Fibroblast of skin of left biceps (primary cell): ENCODE data around the gene SYCP3.

Source experiments
- DNase-seq, 2 experiments: peaks; one replicate each; pipeline ENCODE4 v3.0.0-alpha.2; 2013; ENCODE audit warnings: low read depth in 2 of 2

The SYCP3 gene

DNA sequence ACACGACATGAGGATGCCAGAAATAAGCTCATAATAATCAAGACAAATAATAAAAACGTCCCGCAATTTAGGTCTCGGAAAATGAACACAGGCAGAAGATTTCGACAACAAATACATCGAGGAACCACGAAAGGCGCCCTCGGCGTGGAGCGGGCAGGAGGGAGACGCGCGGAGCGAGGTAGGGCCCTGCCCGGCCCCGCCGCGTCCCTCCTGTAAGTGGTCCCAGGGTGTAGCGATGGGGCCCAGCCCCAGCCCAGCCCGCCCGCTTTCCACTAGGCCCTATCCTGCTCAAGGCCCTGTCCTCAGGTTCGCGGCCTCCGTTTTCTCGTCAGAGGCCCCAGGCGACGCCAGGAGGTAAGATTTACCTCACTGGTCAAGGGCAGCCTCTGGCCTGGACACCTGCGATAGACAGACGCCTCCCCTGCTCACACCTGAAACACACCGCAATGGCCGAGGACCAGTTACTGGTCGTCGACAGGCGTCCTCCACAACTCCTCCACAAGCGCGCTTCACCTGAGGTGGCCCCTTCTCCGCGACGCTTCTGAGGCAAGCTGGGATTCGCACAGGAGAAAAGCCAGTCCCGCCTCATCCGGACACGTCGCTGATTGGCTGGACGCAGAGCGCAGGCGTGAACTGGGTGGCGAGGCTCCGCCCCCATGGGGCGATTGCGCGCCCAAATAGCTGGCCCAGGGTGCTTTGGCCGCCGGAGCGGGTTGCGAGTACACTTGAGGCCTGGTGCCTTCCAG is at the start of gene SYCP3:
TSS of gene SYCP3 (minus strand) at position 543 of the 746 bp plus-strand sequence. CDS start 1,527 bp downstream, outside the sequence.
- no peak for DNase-seq

DNA sequence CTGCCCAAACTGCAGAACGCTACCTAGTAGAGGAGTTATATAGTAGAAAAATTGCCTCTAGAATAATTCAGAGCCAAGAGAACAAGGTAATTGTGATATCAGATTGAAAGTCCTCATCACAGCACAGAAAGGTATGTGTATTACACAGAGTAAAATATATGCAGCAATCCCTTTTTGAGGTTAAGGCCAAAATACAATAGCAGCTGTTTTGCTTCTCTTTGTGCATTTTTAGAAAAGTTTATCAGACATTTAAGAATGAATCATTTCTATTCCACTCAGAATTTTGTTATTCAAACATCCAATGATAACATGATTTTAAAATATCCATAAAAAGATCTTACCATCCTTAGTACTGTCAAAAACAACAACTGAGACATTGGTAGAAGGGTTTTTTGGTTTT is 46.4 kb upstream of the SYCP3 start:
- no peak for DNase-seq

DNA sequence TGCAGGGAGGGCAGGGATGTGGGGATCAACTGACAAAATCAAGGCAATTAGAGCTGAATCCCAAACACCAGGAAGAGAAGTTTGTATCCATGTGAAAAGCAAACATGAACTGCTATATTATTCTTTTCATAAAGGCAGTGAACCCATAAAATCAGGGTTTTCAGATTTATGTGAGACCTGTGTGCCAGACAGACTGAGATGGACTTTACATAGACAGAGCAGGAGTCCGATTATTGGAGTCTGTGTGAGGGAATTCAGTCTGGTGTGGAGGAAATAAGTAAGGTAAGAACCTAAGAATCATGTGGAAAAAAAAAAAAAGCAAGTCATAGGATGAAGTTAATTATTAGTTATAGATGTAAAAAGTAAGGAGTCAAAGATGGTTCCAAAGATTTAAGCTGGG is 45.1 kb upstream of the SYCP3 start:
- no peak for DNase-seq

DNA sequence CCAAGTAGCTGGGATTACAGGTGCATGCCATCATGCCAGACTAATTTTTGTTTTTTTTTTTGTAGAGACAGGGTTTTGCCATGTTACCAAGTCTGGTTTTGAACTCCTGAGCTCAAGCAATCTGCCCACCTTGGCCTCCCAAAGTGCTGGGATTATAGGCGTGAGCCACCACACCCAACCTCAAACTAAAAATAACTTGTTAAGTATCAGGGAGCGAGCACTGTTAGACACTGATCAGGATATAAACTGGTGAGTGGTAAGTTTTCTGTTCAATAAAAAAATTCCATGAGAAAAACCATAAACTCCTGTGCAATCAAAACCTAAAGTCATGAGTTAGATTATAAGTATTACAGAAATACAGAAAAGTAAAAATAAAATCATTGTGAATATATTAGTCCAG is 44.6 kb upstream of the SYCP3 start:
- no peak for DNase-seq

DNA sequence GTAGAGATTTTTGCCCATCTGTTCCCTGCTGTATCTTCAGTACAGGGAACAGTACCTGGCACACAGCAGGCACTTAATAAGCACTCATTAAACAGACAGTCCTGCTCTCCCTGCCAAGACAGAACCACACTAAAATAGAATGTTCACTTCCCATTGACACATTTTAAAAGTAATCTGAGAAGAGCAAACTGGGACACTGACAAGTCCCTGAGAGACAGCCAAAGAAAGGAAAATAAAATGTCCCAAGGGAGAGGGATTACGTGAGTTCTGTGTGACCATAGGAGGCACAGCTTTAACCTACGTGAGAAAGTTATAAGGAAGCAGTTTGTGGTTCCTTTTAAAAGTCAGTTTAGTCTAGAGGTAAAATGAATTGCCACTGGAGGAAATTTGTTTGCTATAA is 43.9 kb upstream of the SYCP3 start:
- no peak for DNase-seq

DNA sequence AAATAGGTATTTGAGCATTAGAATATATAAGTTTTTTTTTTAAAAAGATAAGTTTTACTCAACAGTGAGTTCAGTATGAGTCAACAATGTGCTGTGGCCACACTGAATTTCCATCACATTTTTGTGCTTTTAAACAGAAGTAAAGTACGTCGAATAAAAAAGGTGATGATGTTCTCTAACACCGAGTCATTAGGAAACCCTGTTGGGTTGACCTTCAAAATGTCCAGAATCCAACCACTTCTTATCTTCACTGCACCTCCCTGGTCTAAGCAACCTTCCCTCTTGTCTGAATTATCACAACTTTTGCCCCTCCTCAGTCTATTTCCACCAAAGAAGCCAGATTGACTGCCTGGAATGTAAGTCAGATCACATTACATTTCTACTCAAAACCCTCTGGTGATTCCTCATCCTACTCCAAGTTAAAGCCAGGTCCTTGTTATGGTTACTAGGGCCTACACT is 43.0 kb upstream of the SYCP3 start:
- DNase-seq: peak in 1 of 2 experiments; percentile 14

DNA sequence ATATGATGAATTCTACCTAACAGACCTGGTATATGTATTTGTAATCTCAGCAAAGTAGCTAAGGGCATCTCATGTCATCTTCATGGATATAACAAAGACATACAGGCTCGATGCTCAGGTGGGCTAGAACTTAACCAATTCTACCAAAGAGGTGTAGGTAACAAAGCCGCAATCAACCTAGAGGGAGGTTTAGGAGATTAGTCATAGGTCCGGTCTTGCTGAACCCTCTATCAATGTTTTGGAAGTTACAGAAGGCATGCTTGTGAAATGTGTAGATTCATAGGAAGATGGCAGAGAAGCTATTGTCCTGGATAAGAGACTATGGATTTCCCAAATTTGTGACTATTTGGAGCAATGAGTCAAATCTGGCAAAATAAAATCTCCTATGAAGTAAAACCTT is 42.6 kb upstream of the SYCP3 start:
- no peak for DNase-seq

DNA sequence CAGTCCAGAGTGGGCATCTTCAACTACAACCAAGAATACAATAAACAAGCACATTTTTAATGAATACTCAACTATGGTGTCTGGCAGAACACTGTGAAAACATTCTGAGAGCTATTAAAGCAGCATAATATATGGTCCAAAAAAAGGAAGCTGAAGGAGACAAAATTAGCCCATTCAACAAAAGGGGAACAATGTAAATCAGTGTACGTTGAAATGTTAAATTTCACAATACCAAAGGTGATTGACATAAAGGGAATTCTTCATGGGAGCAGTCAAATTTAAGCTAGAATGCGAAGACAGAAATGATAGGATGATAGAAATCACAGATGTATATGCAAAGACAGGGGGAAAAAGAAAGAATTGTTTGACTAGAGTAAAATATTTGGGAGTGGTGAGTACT is 41.3 kb upstream of the SYCP3 start:
- DNase-seq: no peak

DNA sequence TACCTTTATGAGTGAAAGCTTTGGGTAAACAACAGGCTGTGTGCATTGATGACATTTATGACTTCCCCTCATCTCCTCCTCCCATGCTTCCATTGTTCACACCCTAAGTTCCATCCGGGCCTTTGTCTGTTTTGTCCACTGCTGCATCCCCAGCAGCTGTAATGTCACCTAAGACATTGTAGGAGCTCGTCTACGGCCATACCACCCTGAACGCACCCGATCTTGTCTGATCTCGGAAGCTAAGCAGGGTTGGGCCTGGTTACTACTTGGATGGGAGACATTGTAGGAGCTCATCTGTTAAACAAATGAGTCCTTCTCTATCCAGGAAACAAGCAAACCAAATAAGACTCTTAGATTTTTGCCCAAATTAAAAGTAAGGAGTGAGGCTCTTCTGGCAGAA is 40.4 kb upstream of the SYCP3 start:
- no peak for DNase-seq

DNA sequence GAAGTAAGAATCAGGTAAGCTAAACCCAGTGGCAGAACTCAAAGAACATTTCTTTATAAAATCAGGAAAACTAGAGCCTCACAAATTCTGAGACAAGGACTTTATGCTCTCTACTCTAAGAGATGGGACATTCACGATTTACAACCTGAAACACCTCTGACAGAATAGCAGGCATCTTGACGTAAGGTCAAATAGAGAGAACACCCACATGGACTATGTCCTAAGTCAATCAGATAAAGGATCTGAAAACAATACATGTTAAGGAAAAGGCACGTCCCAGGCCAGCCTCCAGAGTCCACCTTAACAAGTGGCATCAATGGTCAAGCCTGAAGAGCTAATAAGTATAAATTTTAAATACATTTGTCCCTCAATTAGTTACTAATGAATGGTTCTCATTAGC is 39.9 kb upstream of the SYCP3 start:
- DNase-seq: no peak

DNA sequence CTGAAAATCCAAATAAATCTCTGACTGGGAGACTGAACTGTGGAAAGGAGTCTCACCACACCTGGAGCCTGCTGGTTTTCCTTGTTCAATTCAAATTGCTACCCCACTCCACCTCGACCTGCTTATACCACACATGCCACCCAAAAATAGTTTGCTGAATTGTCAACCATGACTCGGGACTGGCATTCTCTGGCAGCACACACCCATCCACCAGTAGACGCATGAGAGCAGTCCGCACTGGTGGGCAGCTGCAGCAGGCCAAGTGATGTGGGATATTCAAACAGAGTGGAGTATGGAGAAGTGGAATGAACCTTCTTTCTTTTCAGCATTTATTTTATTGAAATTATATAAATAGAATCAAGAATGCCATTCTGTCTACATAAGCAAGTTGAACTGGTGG is 38.7 kb upstream of the SYCP3 start:
- DNase-seq: no peak

DNA sequence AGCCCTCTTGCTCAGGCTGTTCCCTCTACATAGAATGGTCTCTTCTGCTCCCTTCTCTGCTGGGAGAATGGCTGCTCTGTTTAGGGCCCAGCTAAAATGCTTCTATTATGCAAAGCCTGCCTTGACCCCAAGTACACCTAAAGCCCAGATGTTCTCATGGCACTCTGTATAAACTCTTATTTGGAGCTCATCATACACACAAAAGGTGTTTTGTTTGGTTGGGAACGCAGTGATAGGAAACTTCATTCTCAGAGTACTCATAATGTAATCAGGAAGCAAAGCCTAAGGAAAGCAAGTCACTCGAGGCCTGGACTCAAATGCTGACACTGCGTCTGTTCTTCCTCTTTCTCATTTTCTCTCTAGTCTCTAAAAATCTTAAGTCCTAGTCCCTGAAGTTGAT is 38.2 kb upstream of the SYCP3 start:
- DNase-seq: no peak

DNA sequence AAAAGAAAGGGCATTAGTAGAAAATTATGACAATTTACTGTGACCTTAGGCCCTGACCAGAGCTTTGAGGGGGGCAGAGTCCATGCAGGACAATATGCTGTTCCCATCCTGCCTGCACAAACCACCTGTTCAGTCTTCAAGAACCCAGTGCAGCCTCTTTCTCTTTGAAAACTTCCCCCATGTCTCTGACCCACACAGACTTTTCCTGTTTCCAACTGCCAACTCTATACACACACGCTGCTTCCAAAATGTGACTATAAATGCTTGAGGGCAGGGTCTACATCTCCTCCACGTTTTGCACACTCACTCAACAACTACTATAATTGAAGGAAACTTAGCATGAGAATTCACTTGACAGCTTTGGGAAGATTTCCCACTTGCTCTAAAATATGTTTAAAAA is 36.6 kb upstream of the SYCP3 start:
- no peak for DNase-seq

DNA sequence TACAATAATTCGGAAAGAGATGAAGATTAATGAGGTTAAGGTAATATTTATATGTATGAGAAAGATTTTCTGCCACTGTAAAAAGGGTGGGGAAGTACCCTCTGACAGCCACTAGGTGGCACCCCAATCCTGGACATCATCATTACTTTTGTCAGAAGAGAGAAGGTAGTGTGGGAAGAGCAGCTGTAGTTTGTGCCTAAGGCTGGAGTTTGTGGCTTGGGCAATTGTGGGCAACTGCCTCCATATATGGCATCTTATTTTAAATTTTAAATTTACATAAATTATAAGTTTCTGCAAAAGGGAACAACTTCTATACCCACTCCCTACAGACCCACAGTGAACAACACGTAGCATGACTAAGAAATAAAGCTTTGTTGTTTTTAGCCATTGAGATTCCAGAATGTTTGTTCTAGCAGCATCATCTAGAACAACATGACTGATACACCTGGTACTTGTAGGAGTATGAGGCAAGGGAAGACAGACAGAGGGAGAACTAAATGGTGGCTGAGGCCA is 34.4 kb upstream of the SYCP3 start:
- peak in 1 of 2 experiments; percentile 13 for DNase-seq

DNA sequence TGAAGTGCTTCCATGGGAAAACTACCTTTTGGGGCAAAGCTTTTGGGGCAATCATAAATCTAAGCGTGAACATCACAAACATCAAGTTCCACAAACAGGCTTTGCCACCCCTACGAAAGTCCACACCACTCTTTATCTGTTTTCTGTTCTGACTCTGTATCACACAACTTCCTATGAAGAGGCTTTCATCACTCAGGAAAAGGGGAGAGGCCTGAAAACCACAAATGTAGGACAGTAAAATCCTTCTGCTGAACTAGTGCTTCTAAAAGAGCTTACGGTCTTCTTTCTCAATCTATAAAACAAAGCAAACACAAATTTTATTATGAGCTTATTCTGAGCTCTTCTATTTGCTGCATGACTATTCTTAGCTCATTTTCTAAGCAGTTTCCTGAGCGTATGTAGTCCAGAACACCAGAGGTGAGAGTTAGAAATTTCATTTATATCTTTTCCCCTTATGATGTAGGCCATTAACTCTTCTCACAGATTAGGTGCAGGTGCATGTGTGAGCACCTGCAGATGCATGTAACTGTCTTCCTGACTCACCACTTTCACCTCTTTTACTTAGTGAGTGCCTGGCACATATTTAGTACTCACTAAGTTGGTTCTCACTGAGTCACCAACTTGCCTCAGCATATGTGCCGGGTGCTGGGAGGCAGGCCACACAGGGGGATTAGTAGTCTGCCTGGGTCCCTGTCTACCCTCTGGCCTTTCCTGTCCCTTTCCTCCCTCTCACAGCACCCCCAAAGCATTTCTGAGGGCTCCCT is 32.9 kb upstream of the SYCP3 start:
- DNase-seq: no peak

DNA sequence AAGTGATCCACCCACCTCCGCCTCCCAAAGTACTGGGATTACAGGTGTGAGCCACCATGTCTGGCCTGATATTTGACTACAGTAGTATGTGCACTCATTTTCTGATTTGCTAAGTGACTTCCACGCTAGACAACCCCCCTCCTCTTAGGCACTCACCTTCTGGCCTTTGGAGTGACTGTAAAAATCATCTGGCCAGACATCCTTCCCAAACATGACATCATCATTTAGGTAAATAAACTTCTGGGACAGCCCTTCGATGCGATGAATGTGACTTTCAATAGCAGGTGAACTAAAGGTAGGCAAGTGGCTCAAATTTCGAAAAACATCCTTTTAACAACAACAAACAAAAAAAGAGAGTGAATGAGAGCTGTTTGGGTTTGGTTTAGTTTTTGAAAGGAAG is 30.6 kb upstream of the SYCP3 start:
- DNase-seq: no peak

DNA sequence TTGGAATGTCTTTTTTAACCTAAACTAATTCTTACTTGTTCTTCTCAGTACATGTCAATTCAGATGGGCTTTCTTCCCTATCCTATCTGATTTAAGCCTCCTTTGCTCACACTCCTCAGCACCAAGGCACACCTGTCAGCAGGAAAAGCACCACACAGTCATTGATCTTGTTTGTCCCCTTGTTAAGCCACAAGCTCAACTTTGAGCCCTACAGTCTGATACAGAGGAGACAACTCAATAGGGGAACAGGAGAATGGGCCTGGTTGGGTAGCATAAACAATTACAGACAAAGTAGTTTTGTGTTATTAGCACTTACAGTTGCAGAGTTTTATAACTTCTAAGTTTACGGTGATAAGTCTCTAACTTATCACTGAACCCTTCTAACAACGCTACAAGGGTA is 29.5 kb upstream of the SYCP3 start:
- DNase-seq: no peak

DNA sequence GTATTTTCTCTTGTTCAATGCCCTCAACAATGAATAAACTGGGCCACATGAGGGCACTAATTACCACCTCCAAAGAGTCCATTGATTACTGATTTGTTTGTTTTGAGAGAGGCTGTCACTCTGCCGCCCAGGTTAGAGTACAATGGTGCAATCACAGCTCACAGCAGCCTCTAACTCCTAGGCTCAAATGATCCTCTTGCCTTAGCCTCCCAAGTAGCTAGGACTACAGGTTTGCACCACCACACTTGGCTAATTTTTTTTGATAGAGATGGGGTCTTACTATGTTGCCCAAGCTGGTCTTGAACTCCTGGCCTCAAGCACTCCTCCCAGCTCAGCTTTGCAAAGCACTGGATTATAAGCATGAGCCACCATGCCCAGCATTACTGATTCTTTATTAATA is 28.3 kb upstream of the SYCP3 start:
- no peak for DNase-seq

DNA sequence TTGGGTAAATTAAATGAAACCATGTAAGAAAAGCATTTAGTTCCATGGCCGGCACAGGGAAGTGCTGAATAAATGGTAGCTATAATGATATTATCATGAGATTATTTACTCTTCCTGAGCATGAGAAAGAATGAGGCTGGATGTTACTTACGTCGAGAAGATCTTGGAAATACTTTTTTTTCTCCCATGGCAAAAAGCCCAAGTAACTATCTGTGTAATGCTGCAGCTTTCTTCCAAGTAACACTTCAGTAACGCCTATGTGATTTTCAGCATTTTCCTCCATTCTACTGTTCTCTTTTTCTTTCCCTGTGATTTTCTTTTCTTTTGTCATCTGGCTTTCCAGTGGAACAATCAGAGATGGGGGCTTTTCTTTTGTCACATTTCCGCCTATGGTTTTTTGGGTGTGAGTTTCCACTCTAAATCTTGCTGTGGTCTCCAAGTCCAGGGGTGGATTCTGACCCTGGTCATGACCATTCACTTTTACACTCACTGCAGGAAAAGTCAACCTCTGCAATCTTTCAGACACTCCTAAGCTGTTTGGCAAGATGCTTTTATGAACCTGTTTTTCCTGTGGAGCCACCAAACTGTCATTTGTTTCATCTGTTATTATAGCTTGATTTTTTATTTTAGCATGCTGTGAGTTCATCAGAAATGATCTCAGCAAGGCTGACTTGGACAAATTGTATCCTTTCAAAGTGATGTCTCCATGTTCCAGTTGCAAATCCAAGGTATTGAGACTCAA is 25.0 kb upstream of the SYCP3 start:
- DNase-seq: no peak

DNA sequence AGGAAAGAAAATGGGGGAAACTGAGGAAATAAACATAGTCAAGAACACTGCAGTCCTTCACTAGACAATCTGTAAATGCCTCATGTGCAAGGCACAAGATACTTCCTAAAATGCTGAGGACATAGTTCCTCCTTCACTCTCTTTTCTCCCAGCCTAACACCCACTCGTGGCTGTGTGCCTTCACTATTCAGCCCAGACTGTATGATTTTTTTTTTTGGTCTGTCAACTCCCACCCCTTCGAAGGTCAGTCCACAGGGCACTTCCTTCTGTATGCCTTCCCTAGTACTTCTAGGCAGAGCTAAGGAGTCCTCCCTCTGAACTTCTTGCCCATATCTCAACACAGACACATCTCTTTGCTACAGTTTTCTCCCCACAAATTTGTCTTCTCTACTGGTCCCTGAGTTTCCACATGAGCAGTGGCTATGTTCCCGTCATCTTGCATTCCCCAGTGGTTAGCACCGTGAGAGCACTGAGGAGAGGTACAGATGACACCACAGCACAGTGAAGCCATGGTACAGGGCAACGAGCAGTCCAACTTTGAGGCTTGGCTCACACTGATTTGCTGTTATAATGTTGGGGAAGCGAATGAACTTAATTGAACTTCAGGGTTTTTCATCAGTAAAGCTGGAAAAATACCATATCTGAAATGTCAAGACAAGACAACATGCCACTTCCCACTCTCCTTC is 24.1 kb upstream of the SYCP3 start:
- no peak for DNase-seq

DNA sequence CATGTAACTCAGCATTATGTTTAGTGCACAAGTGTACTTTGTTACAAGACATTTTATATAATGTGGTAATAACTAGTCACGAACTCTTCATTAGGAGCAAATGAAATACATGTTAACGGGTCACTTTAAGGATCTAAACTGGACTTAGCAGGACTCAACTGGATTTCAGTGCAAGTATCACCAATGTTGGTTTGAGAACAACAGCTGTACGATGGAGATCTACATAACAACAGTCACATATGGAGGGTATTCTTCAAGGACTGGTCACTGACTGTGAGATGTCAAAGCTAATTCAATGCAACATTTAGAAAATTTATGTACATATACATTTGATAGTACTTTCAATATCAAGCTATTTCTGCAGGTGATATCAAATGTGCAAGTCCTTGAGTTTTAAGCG is 22.5 kb upstream of the SYCP3 start:
- DNase-seq: no peak

DNA sequence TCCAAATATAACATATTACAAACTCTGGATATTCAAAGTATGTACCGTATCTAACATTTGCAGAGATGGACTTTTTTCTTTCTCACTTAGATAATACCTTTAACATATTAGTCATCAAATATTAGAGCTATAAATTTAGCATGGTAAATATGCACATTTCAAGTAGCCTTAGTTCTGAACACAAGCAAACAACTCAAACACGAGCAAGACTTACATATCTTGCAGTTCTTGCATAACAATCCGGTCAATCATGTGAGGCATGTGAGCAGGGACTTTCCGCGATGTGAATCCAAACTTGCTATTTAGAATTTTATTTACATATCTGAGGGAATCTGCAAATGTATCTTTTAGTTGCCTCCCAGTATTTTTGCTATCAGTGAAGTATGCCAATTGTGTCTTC is 22.1 kb upstream of the SYCP3 start:
- no peak for DNase-seq
